Keratinocyte (primary cell): ENCODE results near the gene OAT.

Experiments
- EZH2 ChIP-seq: IDR thresholded peaks from one replicate; pipeline ENCODE4 v1.6.1; 2012; ENCODE audit warnings: inconsistent platforms, mild to moderate bottlenecking, low read length, moderate library complexity
- TF ChIP-seq, protein P1 (sequence below), 3 experiments: IDR thresholded peaks in 1 of 3; conservative IDR thresholded peaks in 1 of 3; optimal IDR thresholded peaks in 1 of 3; 2 replicates in 2 of 3; 3 replicates in 1 of 3; pipeline versions ENCODE3 to v1.5.1; 2011; ENCODE audit warnings: low read length in 3 of 3, mild to moderate bottlenecking in 3 of 3, moderate library complexity in 2 of 3, control low read depth in 1 of 3, inconsistent platforms in 1 of 3; ENCODE audit not compliant: insufficient read depth in 2 of 3; ENCODE audit errors: extremely low read depth in 1 of 3

DNA sequence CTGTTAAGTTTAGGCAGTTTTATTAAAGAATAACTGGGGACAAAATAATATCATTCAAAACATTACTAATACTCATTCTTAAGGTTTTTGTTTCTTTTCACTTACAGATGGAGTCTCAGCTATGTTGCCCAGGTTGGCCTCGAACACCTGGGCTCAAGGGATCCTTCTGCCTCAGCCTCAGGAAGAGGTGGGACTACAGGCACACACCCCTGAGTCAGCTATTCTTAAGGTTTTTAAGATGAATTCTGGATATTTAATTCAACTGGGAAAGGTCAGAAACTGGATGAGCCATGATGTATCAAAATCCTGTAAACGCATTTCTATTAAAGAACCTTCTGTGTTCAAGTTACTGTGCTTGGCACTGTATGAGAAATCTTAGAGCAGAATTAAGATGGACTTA is 3.5 kb downstream of the OAT start:
- TF ChIP-seq, protein P1, sequence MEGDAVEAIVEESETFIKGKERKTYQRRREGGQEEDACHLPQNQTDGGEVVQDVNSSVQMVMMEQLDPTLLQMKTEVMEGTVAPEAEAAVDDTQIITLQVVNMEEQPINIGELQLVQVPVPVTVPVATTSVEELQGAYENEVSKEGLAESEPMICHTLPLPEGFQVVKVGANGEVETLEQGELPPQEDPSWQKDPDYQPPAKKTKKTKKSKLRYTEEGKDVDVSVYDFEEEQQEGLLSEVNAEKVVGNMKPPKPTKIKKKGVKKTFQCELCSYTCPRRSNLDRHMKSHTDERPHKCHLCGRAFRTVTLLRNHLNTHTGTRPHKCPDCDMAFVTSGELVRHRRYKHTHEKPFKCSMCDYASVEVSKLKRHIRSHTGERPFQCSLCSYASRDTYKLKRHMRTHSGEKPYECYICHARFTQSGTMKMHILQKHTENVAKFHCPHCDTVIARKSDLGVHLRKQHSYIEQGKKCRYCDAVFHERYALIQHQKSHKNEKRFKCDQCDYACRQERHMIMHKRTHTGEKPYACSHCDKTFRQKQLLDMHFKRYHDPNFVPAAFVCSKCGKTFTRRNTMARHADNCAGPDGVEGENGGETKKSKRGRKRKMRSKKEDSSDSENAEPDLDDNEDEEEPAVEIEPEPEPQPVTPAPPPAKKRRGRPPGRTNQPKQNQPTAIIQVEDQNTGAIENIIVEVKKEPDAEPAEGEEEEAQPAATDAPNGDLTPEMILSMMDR (optimal IDR thresholded peaks at IDR 0.05 in 1 of 3, IDR thresholded peaks at IDR 0.05 in 1 of 3, conservative IDR thresholded peaks at IDR 0.05 in 1 of 3; ENCODE audit: extremely low read depth in 1 of 3, insufficient read depth in 2 of 3, low read length in 3 of 3) = no peak
- TF ChIP-seq EZH2 = no peak
